Stimulated activated naive CD4-positive, alpha-beta T cell (primary cell): Measurements from ENCODE around the gene TTC28.
A peak's percentile ranks its signal among the peaks of the same experiment; 100 is the strongest.
"Not testable (repeated sequence)": the region's sequence is repeated elsewhere in the genome, so short reads cannot be mapped to it uniquely, and the experiment has no call there.

Experiments used
- DNase-seq, 6 experiments: peaks; one replicate each; lab custom pipeline; 2025; lab: John Stamatoyannopoulos, UW

The TTC28 gene

GRCh38 chr22:28406246-28406645 lies 273.4 kb downstream of the TTC28 start:
- no peak for DNase-seq

DNA sequence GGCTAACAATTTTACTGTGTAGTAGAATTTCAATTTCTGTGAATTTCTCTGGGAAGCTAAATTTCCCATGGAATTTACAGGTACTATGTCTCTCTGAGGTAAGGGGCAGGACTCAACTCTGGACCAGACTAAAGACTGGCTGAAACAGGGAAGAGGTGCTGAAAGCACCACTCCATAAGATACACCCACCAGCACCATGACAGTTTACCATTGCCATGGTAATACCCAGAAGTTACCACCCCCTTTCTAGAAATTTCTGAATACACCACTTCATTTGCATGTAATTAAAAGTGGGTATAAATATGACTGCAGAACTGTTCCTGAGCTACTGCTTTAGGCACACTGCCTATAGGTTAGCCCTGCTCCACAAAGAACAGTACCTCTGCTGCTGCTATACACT lies 274.1 kb downstream of the TTC28 start:
- no peak for DNase-seq

DNA sequence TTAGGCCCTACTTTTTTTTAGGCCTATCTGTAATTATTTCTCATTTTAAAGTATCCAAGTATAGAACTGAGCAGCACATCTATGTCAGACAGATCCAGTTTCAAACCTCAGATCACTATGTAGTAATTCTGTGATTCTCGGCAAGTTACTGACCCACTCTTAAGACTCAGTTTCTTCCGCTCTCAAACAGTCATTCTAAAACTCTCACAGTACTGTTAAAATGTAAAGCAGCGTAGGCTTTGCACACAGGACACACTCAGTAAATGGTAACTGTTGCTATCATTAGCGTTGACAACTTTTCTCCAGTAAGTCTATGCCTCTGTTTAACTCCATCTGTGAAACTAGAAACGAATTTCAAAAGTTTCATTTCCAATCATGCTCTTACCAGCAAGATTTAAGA lies 277.1 kb downstream of the TTC28 start:
- no peak for DNase-seq

- DNase-seq: no peak
Measured at GRCh38 chr22:28402060-28402459, 277.6 kb downstream of the TTC28 start.

GRCh38 chr22:28398981-28399380 lies 280.7 kb downstream of the TTC28 start:
- no peak for DNase-seq

DNA sequence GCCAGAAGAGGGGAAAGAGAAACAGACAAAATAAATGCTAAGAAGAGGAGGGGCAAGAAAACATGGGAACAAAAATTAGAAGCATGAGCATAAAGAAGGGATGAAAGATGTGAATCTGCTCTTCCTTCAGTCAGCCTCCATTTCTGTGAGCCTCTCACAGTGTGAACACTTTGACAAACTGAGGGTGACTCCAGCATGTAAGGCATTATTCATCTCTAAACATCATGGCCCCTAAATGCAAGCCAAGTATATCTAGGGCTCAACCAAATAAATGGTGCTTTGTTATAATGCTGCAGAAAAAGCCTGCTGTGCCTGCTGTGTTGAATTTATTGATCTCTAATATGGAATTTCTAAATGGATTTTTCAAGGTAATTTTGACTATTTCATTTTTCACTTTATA lies 281.3 kb downstream of the TTC28 start:
- DNase-seq: no peak

DNA sequence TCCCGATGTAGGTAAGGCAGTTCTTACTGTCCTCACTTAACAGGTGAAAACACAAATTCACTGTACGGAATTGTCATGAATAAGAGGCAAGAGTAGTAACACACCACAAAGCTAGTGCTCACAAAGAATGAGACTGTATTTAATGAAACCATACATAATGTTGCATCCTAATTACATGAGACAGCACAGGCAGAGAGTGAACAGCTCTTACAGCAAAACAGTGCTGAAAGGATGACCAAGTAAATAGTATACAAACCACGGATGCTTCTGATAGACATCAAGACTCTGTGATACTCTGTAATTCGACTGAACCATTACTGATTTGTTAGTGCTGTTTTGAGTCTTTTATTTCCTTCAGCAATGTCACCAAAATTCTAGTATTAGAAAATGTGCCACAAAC lies 282.3 kb downstream of the TTC28 start:
- no peak for DNase-seq

DNA sequence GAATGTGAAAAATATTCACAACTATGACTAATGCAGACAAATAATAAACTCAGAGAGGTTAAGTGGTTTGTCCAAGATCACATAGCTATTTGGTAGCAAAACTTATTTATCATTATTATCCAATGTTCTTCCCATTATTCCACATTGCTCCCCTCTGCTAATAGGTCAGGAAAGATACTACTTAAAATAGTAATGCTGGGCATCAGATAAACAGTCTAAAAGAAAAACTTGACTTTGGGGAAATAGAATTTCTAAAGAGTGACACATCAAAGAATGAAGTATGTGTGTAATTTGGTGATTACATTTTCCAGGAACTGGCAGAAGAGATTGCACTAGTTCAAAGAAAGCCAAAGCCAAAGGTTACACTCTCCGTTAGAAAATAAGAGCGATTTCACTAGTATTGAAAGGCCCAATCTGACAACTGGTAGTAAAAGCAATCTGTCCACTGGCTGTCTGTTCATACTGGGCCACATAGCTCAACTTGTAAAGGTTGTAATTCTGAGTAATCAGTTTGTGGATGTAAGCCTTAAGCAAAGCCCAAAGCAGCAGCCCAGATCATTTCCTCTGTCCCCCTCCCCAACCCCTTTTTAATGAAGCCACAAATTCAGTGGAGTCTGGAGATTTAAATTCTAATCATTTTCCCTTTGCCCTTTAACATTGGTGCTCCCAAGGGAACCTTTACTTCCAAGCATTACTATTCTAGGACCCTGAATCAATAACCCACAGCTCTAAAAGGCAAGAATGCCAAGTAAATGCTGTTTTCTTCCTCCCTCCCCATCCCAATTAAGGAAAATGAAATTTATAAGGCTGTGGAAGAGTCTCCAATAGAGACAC lies 283.5 kb downstream of the TTC28 start:
- no peak for DNase-seq

DNA sequence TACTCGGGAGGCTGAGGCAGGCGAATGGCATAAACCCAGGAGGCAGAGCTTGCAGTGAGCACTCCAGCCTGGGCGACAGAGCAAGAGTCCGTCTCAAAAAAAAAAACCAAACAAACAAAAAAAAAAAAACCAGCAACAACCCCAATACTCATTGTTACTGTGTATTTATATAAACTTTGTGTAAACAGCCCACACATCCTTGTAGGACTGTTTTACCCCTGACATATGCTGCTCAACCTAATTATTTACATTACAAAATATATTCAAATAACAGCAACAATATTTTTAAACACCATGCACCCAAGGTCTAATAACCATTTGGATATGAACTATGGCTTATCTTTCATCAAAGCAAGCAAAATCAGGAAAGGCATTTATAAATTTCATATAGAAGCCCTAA lies 284.1 kb downstream of the TTC28 start:
- no peak for DNase-seq

- DNase-seq: no peak
Measured at GRCh38 chr22:28394513-28395110, 285.0 kb downstream of the TTC28 start.

- no peak for DNase-seq
Measured at GRCh38 chr22:28381429-28382167, 298.0 kb downstream of the TTC28 start.

DNA sequence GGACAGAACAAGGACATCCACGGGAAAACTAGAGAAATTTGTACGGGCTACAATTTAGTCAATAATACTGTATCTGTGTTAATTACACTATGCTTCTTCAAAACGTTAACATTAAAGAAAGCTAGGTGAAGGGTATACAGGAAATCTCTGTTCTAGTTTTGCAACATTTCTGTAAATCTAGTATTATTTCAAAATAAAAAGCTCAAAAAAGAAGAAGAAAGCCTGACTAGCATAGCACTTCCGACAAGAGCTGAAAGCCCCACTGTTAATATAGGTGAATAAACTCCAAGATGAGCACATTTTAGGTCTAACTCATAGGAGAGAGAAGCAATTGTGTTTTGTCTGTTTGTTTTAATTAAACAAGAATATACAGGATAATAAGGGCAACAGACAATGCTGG lies 299.7 kb downstream of the TTC28 start:
- no peak for DNase-seq

DNA sequence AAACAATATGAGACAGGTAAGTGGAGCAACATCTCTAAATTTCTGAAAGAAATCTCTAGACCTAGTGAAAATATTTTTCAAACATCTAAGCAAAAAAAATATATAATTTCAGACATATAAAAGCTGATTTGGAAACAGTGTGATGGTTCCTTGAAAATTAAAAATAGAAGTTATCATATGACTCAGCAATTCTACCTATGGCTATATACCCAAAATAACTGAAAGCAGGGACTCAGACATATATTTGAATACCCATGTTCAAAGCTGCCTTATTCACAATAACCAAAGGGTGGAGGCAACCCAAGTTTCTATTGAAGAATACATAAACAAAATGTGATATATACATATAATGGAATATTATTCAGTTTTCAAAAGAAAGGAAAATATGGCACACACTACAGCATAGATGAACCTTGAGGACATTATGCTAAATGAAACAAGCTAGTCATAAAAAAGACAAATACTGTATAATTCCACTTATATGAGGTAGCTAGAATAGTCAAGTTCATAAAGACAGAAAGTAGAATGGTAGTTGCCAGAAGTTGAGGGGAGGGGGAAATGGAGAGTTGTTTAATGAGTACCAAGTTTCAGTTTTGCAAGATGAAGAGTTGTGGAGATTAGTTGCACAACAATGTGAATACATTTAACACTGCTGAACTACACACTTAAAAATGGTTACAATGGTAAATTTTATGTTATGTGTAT lies 300.4 kb downstream of the TTC28 start:
- DNase-seq: no peak

GRCh38 chr22:28375761-28376534 lies 303.7 kb downstream of the TTC28 start:
- no peak for DNase-seq

GRCh38 chr22:28373831-28374230 lies 305.8 kb downstream of the TTC28 start:
- no peak for DNase-seq

DNA sequence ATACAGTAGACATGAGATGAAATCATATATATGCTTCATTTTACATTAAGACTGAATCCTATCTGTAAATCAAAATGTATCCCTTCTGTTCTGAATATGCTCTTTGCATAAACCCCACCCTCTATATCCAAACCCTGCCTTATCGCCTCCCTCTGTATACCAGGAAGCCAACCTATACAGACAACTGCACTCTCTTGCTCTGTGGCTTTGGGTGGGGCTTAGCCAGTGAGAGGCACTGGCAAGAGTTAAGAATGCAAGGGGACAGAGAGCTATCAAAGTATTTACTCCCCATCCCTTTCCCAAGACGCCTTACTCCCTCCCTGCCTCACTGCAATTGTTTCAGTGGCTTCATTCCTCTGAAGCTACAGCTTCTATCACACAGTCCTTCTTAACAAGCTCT lies 309.8 kb downstream of the TTC28 start:
- peak in 1 of 6 experiments; percentile 3 for DNase-seq

DNA sequence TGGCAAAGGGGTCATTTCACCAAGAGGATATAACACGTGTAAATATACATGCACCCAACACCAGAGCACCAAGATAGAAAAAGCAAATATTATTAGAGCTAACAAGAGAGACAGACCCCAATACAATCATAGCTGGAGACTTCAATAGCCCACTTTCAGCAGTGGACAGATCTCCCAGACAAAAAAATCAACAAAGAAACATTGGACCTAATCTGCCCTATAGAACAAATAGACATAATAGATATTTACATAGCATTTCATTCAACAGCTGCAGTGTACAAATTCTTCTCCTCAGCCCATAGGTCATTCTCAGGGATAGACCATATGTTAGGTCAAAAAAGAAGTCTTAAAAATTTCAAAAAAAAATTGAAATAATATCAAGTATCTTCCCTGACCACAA lies 312.8 kb downstream of the TTC28 start:
- DNase-seq: no peak

GRCh38 chr22:28365371-28365770 lies 314.3 kb downstream of the TTC28 start:
- no peak for DNase-seq

- DNase-seq: not testable (repeated sequence)
Measured at GRCh38 chr22:28364105-28364504, 315.5 kb downstream of the TTC28 start.

GRCh38 chr22:28360939-28361338 lies 318.7 kb downstream of the TTC28 start:
- DNase-seq: no peak

- DNase-seq: no peak
Measured at GRCh38 chr22:28358312-28358711, 321.3 kb downstream of the TTC28 start.

- DNase-seq: no peak
Measured at GRCh38 chr22:28357193-28357592, 322.4 kb downstream of the TTC28 start.
